ENCODE data around the gene DLX6.
A peak's percentile ranks its signal among the peaks of the same experiment; 100 is the strongest.
"Not testable (repeated sequence)": the region's sequence is repeated elsewhere in the genome, so short reads cannot be mapped to it uniquely, and the experiment has no call there.

Gene DLX6

GRCh38 chr7:97021747-97022490 lies 16.6 kb downstream of the DLX6 start:
- DNase-seq (ENCODE audit: low read depth in 2 of 2, low spot score in 1 of 2) = no peak

DNA sequence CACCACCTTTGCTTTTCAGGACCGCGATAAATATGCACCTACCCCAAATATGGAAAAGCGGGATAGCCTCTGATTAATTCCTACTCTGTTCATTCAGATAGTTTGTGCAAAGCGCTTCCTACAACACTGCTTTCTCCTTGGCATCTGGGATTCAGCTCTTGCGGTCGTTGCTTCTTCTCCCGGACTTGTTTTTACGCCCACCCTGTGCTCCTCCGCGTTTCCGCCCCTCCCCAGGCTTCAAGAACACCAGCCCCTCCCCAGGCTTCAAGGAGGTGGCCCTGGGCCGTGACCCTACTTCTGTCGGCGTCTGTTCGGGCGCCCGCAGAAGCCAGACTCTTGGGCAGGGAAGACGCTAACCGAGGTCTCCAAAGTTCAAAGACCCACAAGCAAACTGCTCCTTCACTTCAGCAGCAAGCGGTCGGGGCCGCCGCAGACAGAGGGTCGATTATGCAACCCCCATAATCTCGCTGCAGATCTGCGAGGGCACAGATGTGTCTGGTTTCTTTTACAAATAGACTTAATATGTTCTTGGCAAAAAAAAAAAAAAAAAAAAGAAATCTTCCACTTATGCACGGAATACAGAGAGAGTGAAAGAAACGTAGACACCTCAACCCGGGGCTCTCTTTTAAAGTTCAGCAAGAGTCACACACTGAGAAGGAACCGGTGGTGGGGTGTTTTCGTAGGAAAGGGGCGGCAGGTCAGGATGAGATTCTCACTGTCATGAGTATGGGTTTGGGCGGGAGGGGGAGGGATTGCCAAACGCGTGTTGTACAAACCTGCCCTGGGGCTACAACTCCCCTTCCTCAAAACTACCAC lies 17.3 kb downstream of the DLX6 start:
- DNase-seq (ENCODE audit: low read depth in 2 of 2, low spot score in 1 of 2) = no peak

- no peak for DNase-seq (ENCODE audit: low read depth in 2 of 2, low spot score in 1 of 2)
Observed at GRCh38 chr7:97024209-97025129, 19.1 kb downstream of the DLX6 start, which contains the start of gene DLX5. Gene DLX5, minus strand, starts transcription at chr7:97024831. Its CDS starts 208 bp downstream, at chr7:97024623.

DNA sequence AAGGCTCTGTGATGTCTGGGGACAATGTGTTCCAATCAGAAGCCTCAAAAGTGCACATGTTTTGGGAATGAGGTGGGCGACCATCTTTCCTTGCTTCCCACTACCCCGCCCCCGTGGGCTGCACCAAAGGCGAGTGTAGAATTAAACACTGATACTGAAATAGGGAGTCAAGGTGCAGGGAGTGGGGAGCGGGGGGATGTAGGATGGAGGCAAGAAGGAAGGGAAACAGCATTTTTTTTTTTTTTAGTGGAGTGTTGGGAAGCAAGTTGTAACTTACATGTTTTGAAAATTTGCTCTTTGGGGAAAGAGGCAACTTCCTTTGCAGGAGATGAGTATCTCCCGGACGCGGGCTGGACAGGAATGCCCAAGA lies 19.8 kb downstream of the DLX6 start:
- DNase-seq (ENCODE audit: low read depth in 2 of 2, low spot score in 1 of 2) = no peak

- no peak for DNase-seq (ENCODE audit: low read depth in 2 of 2, low spot score in 1 of 2)
Observed at GRCh38 chr7:97025983-97026714, 20.8 kb downstream of the DLX6 start.

DNA sequence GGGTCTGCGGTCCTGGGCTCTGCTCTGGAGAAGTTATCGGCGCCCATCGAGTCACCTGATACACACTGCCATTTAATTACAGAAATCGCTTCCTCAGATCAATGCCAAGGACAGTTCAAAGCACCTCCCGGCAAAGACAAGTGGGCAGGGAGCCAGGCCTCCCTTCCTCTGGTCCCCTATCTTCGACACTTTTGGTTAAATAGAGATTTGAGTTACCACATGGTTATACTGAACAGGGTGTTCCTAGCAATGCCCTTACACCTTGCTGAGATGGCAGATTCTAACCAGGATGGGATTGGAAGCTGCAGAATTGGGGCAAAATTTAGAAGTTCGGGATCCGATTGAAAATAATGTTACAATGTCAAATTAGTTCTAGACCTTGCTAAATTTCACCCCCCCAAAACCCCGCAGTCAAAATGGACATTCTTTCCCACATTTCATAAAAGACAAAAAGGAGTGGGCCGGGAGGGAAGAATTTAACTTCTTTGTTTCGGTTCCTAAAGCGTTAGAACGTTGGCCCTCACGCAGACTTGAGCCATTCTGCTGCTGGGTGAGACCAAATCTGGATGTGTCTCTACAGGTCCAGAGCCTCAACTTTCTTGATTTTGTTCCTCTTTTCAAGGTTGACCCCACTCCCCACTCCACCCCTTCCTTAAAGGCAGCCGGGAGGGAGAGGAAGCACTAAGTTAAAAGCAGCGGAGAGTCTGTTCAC lies 21.5 kb downstream of the DLX6 start:
- no peak for DNase-seq (ENCODE audit: low read depth in 2 of 2, low spot score in 1 of 2)

DNA sequence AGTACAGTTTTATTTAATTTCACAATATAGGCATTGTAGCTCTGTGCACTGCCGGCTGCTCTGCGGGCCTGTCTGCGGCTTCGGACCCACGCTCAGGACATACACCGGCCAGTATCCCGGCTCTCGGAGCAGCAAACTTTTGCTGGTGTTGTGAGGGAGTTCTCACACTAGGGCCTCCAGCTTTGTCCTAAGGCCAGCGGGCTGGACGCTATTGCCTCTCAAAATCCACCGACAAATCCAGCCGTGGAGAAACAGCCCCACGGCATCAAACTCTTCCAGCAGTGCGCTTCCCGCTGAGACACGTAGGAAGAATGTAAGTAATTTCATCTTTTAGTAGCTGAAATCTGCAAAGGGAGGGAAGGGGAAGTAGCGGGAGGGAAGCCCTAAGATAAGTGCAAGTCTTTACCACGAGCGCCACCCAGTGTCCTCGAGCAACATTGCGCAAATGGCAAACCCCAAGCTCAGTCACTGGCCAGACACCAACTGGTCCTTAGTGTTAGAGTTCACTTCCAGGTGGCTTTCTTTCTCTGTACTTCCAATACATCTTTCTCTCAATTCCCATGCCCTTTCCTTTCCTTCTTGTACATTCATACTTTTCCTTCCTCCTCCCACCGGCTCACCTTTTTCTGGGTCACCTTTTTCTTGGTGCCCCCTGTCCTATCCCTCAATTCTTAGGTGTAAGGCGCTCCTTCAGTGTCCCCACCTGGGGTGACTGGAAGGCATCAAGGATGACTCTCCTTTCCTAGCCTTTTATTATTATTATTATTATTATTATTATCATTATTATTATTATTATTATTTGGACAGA lies 22.3 kb downstream of the DLX6 start:
- peak; percentile 15 to 33 for DNase-seq (ENCODE audit: low read depth in 2 of 2, low spot score in 1 of 2)

DNA sequence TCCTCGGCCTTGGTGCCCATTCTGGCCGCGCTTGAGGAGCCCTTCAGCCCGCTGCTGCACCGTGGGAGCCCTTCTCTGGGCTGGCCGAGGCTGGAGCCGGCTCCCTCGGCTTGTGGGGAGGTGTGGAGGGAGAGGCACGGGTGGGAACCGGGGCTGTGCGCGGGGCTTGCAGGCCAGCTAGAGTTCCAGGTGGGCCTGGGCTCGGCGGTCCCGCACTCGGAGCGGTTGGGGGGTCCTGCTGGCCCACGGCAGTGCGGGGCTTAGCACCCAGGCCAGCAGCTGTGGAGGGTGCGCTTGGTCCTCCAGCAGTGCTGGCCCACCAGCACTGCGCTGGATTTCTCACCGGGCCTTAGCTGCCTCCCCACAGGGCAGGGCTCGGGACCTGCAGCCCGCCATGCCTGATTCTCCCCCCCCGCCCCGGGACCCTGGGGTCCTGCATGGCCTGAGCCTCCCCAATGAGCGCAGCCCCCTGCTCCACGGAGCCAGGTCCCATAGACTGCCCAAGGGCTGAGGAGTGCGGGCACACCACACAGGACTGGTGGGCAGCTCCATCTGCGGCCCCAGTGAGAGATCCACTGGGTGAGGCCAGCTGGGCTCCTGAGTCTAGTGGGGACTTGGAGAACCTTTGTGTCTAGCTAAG lies 29.0 kb downstream of the DLX6 start:
- DNase-seq (ENCODE audit: low read depth in 2 of 2, low spot score in 1 of 2) = not testable (repeated sequence)

- no peak for DNase-seq (ENCODE audit: low read depth in 2 of 2, low spot score in 1 of 2)
Observed at GRCh38 chr7:97039374-97040065, 34.2 kb downstream of the DLX6 start.

DNA sequence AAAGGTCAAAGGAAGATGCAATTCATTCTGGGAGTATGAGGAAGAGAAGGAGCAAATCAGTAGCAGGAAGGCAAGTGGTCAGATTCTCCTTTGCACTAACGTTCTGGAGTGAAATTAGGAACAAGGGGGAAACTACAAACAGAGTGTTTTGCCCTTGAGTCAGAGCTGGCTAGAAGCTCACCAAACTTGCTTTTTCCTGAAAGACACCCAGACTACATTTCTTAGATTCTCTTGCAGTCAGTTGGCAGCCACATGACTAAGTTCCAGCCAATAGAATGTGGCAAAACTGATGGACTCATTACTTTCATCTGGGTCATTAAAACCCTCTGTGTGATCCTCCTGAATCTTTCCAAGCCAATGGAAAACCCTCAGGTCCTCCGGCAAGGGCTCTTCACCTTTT lies 37.9 kb downstream of the DLX6 start:
- no peak for DNase-seq (ENCODE audit: low read depth in 2 of 2, low spot score in 1 of 2)

Data from stimulated activated CD8-positive, alpha-beta memory T cell treated with anti-CD3 and anti-CD28 coated beads, Interleukin-4, amount 100 ng/mL, for 4 hours (primary cell).